Stomach (tissue), 4 donors: Measurements from ENCODE around the gene SCGN.

Experiments used
- EP300 ChIP-seq: sonication (generic); formaldehyde crosslinking; IDR thresholded peaks from one replicate; pipeline ENCODE4 v1.6.1; 2017; ENCODE audit warnings: antibody characterized with exemption
- POLR2A ChIP-seq, 4 donors: fragments of 450-650 bp; IDR thresholded peaks; one replicate each; pipeline ENCODE4 v1.6.1; 2016; ENCODE audit warnings: antibody characterized with exemption in 4 of 4, control low read depth in 2 of 4, mild to moderate bottlenecking in 1 of 4, moderate library complexity in 1 of 4
- POLR2AphosphoS5 ChIP-seq, 3 donors: sonication (generic); formaldehyde crosslinking; IDR thresholded peaks; one replicate each; pipeline ENCODE4 v1.6.1; 2016; ENCODE audit warnings: antibody characterized with exemption in 3 of 3
- TF ChIP-seq, protein P1 (sequence below), 7 experiments: fragments of 450-650 bp in 4 of 7; fragments of 200-600 bp in 3 of 7; sonication (generic) in 3 of 7; IDR thresholded peaks; one replicate each; pipeline ENCODE4 v1.5.1; 2016 to 2019; ENCODE audit warnings: antibody characterized with exemption in 7 of 7, control low read depth in 2 of 7, mild to moderate bottlenecking in 1 of 7

DNA sequence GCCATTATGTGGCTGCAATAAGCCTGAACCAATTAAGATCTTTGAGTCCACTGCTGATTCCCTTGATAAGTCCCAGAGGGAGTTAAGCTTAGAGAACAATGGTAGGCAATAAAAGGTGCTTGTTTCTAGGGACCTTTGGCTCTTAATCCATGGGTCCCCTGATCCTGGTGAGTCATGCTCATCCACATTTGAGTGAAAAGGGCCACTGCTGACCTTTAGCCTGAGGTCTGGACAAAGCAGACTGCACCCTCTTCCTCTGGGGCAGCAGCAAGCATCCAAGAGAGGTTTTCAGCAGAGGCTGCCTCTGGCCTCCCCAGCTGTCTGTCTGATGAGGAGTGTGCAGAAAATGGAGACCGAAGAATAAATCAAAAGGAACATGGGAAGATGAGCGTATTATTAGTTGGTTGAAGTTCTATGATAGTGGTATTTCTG, 16.1 kb upstream of the SCGN start:
- TF ChIP-seq EP300 (no peak), POLR2A (IDR thresholded peaks at IDR 0.05) (no peak), POLR2AphosphoS5 (IDR thresholded peaks at IDR 0.05) (no peak)
- TF ChIP-seq, protein P1, sequence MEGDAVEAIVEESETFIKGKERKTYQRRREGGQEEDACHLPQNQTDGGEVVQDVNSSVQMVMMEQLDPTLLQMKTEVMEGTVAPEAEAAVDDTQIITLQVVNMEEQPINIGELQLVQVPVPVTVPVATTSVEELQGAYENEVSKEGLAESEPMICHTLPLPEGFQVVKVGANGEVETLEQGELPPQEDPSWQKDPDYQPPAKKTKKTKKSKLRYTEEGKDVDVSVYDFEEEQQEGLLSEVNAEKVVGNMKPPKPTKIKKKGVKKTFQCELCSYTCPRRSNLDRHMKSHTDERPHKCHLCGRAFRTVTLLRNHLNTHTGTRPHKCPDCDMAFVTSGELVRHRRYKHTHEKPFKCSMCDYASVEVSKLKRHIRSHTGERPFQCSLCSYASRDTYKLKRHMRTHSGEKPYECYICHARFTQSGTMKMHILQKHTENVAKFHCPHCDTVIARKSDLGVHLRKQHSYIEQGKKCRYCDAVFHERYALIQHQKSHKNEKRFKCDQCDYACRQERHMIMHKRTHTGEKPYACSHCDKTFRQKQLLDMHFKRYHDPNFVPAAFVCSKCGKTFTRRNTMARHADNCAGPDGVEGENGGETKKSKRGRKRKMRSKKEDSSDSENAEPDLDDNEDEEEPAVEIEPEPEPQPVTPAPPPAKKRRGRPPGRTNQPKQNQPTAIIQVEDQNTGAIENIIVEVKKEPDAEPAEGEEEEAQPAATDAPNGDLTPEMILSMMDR (IDR thresholded peaks at IDR 0.05), result no peak
